Right lobe of liver (tissue), 6 donors: ENCODE results near the gene MYO5C. TPM values are rescaled to one million over a fixed set of nuclear protein-coding genes. Genes with fewer than 3 reads are reported as not detected.
A peak's percentile ranks its signal among the peaks of the same experiment; 100 is the strongest.

Experiments used
- ATAC-seq, 4 donors: fragments of 200-7000 bp; cut with Tn5 transposase; one replicate each; pipeline ENCODE4 v1.9.1; 2020; ENCODE audit warnings: mild to moderate bottlenecking in 4 of 4, moderate library complexity in 4 of 4
- DNase-seq, 3 donors: peaks; one replicate each; pipeline ENCODE4 v3.0.0-alpha.2; 2020
- H3K27ac ChIP-seq, 3 donors: fragments of 200-600 bp; one replicate each; pipeline ENCODE4 v1.8.0; 2022
- H3K27me3 ChIP-seq, 2 donors: fragments of 200-600 bp; one replicate each; pipeline ENCODE4 v1.8.0; 2022
- H3K36me3 ChIP-seq, 4 donors: fragments of 200-600 bp; sonication (generic) in 1 of 4; one replicate each; pipeline versions ENCODE4 v1.5.1 to v1.8.0; 2017 to 2022; ENCODE audit warnings: control low read depth in 1 of 4
- H3K4me1 ChIP-seq, 4 donors: fragments of 200-600 bp; sonication (generic) in 1 of 4; one replicate each; pipeline versions ENCODE4 v1.5.1 to v1.8.0; 2017 to 2022; ENCODE audit warnings: control low read depth in 1 of 4
- H3K4me3 ChIP-seq, 3 donors: fragments of 200-600 bp; one replicate each; pipeline ENCODE4 v1.8.0; 2022
- H3K9me3 ChIP-seq, 4 donors: fragments of 200-600 bp; sonication (generic) in 1 of 4; one replicate each; pipeline versions ENCODE4 v1.5.1 to v1.8.0; 2017 to 2022; ENCODE audit warnings: control low read depth in 1 of 4
- CTCF ChIP-seq, 4 donors: fragments of 200-600 bp in 3 of 4; fragments of 450-650 bp in 1 of 4; IDR thresholded peaks; one replicate each; pipeline versions ENCODE4 v1.5.1 to v1.8.0; 2016 to 2022; ENCODE audit warnings: antibody characterized with exemption in 4 of 4, mild to moderate bottlenecking in 2 of 4
- POLR2A ChIP-seq: fragments of 450-650 bp; IDR thresholded peaks from one replicate; pipeline ENCODE4 v1.6.1; 2017; ENCODE audit warnings: antibody characterized with exemption, mild to moderate bottlenecking
- WGBS: methylation state at CpG from one replicate; pipeline ENCODE4 v1.1.6; 2018; ENCODE audit warnings: low coverage, low lambda C conversion rate; ENCODE audit not compliant: insufficient coverage; ENCODE audit errors: missing lambda C conversion rate; 5-methylcytosine and 5-hydroxymethylcytosine counted together
- intact Hi-C, 2 donors: fragments of 100-400 bp; cut with DNase I; formaldehyde crosslinking; loops; one replicate each; pipeline versions ENCODE4 v1.11.2 to v1.14.1; 2022
- total RNA-seq, 6 experiments: library from RNA; depleted of rRNA in 2 of 6; stranded (reverse); fragments of >200 nt in 2 of 6; fragmentation: NEBNext Ultra II Directional in 3 of 6; extraction: Animal tissue kit (Norgen Biotek cat#: 25700) in 3 of 6; gene quantifications; one replicate each; pipeline versions ENCODE4 v1.1.0 to v1.2.4, GENCODE V29; 2016 to 2023
- donor health status: DM: no; HTN: yes; CAD: no.
- donor health status: DM: no; HTN: no; CAD: no.
- donor health status: DM: no; HTN: no; CAD: no.
- donor health status: DM: no; HTN: yes; CAD: no.
- donor health status: DM: no; HTN: yes; CAD: no.

The MYO5C gene
- total RNA-seq, 6 experiments from 2014 or later: 5.8 to 10.2 (median 7.1) TPM

DNA sequence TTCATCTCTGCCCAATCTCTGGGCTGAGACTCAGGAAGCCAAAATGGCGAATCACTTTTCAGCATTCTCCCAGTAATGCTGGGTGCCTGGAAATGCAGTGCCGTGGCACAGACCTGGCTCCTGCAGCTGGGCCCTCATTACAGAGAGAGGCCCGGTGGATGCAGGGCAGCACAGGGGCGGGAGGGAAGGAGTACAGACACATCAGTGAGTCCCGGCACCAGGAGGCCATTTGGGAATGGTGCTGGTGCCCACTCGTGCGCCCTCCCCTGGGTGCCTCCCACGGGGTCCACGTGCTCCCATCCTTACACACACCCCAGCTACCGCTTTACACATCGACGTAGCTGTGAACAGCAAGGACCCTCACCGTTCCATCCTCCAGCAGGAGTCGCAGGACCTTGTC, 13.2 kb downstream of the MYO5C start:
- DNase-seq: no peak
- H3K27me3 ChIP-seq: no peaks in the 10 kb centered on the region
- ATAC-seq: no peak
- no peak overlapping the region for H3K27ac ChIP-seq
- no peaks in the 10 kb centered on the region for H3K9me3 ChIP-seq
- H3K36me3 ChIP-seq: peaks cover 0 to 18% (median 1%) of the 10 kb centered on the region in 4 donors
- WGBS: 82% methylated on average over 1 of the region's 14 CpGs
- H3K4me3 ChIP-seq: no peak overlapping the region
- intact Hi-C loops: no loop called here
- H3K4me1 ChIP-seq: peaks cover 0 to 28% (median 2%) of the 10 kb centered on the region in 4 donors
- no peak for TF ChIP-seq POLR2A
- no peak for TF ChIP-seq CTCF (IDR thresholded peaks at IDR 0.05)

DNA sequence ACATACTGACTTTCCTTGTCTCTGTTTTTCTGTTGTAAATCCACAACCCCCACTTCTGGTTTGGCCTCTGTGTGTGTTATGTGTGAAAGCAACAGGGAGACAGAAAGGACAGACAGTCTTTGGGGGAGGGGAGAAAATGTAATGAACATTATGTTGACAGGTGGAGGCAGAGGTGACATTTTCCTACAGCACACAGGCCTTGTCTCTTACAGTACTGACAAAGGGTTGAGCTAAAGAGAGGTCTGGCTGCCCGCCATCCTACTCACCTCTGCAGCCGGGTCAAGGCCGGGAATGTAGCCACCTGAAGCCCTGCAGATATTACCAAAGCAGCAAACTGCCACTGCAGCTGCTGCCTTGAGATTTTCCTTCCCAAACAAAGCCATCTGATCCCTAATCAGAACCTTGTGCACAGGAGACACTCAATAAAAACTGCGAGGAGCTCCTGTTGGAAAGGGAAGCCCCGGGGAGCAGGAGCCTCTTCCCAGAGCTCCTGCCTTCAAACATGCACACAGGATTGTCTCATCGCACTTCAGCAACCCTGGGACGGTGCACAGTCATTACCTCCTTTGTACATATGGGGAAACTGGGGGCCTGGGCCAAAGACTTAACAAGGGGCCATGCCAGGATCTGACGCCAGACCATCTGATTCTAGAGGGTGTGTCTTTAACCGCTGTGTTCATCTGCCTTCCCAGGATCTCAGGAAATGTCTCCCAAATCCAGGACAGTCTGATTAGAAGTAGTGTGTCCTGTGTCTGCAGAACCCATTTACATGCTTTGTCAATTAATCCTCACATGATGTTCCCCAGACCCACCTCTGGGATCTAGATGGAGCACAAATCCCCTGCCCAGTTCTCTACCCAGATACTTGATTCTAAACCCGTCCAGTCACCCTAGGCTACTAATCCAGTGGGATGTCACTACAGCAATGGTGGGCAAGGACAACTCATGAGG, 14.2 kb downstream of the MYO5C start:
- peak; percentile 83 to 89 (median 85) for DNase-seq
- peaks cover 0 to 18% (median 1%) of the 10 kb centered on the region in 4 donors for H3K36me3 ChIP-seq
- peaks cover 0 to 23% (median 2%) of the 10 kb centered on the region in 4 donors for H3K4me1 ChIP-seq
- TF ChIP-seq POLR2A: no peak
- TF ChIP-seq CTCF (IDR thresholded peaks at IDR 0.05): no peak
- no peaks in the 10 kb centered on the region for H3K9me3 ChIP-seq
- H3K4me3 ChIP-seq: no peak overlapping the region
- ATAC-seq: peak; percentile 91 to 98 (median 96)
- H3K27ac ChIP-seq: peak overlapping the region in 1 of 3 donors; percentile 29
- intact Hi-C loops: no loop called here
- 100% methylated on average over 1 of the region's 10 CpGs for WGBS
- no peaks in the 10 kb centered on the region for H3K27me3 ChIP-seq

- WGBS: 85% methylated on average over 7 of the region's 11 CpGs
- DNase-seq: no peak
These were observed 15.1 kb downstream of the MYO5C start for GRCh38 chr15:52280326-52281084.

More at GRCh38 chr15:52280326-52281084, 15.1 kb downstream of the MYO5C start:
- Histone ChIP-seq H3K36me3 (peaks cover 0 to 18% (median 1%) of the 10 kb centered on the region in 4 donors), H3K27me3 (no peaks in the 10 kb centered on the region), H3K4me3 (no peak overlapping the region), H3K9me3 (no peaks in the 10 kb centered on the region), H3K4me1 (peaks cover 0 to 23% (median 2%) of the 10 kb centered on the region in 4 donors), H3K27ac (peak overlapping the region in 1 of 3 donors; percentile 29)
- intact Hi-C loops: no loop called here
- ATAC-seq: no peak
- TF ChIP-seq CTCF (IDR thresholded peaks at IDR 0.05) (no peak), POLR2A (no peak)
